Dermis blood vessel endothelial cell (primary cell): ENCODE measurements around the gene ZNF613. TPM values are rescaled to one million over a fixed set of nuclear protein-coding genes. Genes with fewer than 3 reads are reported as not detected.
A peak's percentile ranks its signal among the peaks of the same experiment; 100 is the strongest.
"Not testable (repeated sequence)": the region's sequence is repeated elsewhere in the genome, so short reads cannot be mapped to it uniquely, and the experiment has no call there.

Experiments
- DNase-seq: peaks from one replicate; pipeline ENCODE4 v3.0.0; 2010
- total RNA-seq: library from RNA; depleted of rRNA; stranded (reverse); fragments of >200 nt; gene quantifications from 2 replicates; pipeline ENCODE4 v1.2.3, GENCODE V29; 2014

ZNF613 gene
- total RNA-seq, 1 donor from 2014 or later: 8.5 TPM

DNA sequence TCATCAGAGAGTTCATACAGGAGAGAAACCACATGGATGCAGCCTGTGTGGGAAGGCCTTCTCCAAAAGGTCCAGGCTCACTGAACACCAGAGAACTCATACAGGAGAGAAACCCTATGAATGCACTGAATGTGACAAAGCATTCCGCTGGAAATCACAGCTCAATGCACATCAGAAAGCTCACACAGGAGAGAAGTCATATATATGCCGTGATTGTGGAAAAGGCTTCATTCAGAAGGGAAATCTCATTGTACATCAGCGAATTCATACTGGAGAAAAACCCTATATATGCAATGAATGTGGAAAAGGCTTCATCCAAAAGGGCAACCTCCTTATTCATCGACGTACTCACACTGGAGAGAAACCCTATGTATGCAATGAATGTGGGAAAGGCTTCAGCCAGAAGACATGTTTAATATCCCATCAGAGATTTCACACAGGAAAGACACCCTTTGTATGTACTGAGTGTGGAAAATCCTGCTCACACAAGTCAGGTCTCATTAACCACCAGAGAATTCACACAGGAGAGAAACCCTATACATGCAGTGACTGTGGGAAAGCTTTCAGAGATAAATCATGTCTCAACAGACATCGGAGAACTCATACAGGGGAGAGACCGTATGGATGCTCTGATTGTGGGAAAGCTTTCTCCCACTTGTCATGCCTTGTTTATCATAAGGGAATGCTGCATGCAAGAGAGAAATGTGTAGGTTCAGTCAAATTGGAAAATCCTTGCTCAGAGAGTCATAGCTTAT is 17.7 kb downstream of the ZNF613 start:
- no peak for DNase-seq

DNA sequence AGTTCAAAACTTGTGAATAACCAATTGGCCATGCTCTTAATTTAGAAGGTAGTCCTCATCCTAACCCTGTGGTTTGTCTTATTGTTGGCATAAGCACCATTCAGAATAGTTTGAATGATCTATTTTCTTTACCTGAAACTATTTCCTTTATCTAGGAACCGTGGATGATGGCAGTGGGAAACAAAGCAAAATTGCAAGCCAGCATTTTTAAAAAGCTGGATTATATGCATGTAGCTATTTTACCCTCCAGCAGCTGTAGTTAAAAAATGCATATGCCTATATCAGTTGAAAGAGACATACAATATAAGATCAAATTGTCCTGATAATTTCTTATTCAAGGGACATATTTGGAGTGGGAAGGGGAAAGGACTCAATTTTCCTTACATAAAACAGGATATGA is 19.3 kb downstream of the ZNF613 start:
- no peak for DNase-seq

DNA sequence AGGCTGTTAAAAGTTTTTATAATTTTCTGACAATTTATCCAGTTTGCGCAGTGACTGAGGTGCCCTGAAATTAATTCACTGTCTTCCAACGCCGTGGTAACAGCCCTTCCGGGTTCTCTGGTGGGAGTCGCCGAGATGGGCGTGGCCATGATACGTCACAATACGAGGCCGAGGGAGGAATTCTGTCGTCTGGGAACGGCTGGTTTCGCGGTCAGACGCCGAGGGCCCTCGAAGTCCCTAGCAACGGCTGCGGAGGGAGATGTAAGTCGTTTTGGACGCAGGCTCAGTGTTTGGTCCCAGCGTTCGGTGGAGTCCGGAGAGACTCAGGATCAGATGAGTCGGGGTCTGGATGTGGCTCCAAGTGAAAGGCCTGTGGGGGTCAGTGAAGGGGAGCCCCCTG is 21.7 kb downstream of the ZNF613 start:
- DNase-seq: peak; percentile 5

DNA sequence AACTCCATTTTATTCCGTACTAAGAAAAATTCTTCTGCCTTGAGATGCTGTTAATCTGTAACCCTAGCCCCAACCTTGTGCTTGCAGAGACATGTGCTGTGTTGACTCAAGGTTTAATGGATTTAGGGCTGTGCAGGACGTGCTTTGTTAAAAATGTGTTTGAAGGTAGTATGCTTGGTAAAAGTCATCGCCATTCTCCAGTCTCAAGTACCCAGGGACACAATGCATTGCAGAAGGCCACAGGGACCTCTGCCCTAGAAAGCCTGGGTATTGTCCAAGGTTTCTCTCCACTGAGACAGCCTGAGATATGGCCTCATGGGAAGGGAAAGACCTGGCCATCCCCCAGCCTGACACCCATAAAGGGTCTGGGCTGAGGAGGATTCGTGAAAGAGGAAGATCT is 30.6 kb downstream of the ZNF613 start:
- not testable (repeated sequence) for DNase-seq

DNA sequence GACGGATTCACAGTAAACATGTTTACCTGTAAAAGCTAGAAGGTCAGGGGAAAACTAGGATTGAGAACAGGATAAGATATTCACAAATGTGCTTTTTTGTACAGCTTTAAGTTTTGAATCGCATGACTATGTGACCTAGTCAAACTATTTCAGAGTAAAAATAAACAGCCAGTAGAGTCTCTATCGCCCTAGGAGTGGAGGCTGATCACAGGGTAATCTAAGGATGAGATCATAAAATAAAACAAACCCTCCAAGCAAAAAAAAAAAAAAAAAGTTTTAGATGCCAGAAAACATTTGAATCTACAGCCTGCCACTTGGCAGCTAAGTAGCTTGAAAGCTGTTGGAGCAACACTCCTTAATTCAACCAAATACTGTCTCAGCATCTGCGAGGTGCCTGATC is 32.5 kb downstream of the ZNF613 start:
- DNase-seq: no peak

DNA sequence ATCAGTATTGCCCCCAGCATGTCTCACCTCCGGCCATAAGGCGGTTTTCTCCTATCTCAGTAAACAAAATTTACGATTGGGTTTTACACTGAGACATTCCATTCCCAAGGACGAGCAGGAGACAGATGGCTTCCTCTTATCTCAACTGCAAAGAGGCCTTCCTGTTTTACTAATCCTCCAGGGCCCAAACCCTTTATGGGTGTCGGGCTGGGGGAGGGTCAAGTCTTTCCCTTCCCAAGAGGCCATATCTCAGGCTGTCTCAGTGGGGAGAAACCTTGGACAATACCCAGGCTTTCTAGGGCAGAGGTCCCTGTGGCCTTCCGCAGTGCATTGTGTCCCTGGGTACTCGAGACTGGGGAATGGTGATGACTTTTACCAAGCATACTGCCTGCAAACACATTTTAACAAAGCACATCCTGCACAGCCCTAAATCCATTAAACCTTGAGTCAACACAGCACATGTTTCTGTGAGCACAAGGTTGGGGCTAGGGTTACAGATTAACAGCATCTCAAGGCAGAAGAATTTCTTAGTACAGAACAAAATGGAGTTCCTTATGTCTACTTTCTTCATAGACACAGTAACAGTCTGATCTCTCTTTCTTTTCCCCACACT is 33.5 kb downstream of the ZNF613 start:
- DNase-seq: not testable (repeated sequence)

DNA sequence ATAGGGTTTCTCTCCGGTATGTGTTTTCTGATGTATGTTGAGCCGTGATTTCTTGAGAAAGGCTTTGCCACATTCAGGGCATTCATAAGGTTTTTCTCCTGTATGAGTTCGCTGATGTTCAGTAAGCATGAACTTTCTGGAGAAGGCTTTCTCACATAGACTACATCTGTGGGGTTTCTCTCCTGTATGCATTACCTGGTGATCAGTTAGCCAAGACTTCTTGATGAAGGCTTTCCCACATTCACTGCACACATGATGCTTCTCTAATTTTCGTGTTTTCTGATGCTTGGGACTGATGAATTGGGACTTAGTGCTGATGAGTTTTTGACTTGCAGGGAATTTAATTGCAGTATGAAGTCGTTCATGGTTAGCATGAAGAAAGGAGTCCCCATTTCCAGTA is 38.3 kb downstream of the ZNF613 start:
- DNase-seq: no peak

DNA sequence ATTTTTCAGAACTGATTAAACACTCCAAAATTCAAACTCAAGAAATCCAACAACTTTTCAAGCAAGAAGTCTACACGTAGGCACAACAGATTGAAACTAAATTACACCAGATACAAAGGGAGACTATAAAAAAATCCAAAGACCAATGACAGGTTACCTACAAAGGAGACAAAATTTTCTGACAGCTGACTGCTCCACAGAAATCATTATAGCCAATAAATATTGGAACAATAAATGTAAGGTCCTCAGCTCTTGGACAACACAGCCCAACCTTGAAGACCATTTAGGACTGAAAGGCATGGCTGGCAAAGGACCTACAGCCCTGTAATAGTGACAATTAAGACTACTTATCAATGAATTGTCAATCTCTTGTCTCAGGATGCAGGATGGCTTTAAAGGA is 43.4 kb downstream of the ZNF613 start:
- no peak for DNase-seq

DNA sequence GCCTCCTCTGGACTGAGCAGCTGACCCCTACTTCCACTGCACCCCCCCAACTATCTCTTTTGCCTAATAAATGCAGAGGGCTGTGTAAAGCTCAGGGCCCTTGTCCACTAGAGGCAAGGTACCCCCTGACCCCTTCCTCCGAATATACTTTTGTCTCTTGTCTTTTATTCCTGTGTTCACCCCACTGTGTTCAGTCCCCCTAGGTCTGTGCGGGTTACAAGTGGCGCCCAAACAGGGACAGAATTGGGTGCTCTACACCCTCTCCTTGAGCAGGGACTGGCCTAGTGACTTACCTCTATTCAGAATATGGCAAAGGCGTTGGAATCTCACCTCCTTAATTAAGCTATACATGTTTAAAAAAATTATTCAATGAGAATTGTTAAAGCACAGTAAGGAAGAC is 44.4 kb downstream of the ZNF613 start:
- DNase-seq: peak; percentile 19

DNA sequence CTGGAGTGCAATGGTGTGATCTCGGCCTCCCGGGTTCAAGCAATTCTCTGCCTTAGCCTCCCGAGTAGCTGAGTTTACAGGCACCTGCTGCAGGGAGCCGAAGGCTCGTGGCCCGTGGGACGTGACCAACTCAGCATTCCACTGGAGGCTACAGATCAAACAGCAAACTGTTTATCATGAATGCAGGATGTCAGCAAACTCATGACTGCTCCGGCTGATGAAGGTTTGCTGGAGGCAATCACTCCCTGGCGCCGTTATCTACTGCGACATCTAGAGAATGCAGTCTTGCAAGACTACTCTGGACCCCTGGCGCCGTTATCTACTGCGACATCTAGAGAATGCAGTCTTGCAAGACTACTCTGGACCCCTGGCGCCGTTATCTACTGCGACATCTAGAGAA is 48.5 kb downstream of the ZNF613 start:
- DNase-seq: not testable (repeated sequence)

DNA sequence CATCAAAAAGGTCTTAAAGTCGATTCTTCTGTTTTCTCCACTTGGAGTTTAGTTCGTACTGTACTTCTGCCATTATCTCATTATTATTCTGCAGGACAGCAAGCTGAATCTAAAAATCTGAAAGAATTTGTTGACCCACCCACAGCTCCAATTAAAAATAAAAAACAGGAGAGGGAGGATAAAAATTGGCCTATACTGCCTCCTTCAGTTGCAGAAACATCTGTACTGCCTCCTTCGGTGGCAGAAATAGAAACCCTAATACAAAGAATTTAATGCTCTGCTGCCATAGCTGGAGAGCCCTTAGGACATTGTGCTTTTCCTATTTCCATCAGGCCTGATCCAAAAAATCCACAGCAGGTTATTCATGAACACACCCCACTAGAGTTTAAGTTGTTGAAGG is 49.6 kb downstream of the ZNF613 start:
- DNase-seq: no peak

DNA sequence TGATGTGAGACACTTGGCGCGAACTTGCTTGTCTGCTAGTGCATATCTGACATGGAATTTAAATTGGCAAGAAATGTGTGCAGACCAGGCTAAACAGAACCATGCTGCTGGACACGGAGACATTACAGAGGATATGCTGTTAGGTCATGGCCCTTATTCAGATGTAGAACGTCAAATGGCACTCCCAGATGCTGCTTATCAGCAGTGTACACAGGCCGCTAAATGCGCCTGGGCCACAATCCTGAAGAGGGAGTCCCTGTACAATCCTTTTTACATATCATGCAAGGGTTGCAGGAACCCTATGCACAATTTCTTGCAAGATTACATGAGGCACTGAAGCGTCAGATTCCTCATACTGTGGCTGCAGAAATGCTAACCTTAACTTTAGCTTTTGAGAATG is 50.1 kb downstream of the ZNF613 start:
- DNase-seq: no peak

DNA sequence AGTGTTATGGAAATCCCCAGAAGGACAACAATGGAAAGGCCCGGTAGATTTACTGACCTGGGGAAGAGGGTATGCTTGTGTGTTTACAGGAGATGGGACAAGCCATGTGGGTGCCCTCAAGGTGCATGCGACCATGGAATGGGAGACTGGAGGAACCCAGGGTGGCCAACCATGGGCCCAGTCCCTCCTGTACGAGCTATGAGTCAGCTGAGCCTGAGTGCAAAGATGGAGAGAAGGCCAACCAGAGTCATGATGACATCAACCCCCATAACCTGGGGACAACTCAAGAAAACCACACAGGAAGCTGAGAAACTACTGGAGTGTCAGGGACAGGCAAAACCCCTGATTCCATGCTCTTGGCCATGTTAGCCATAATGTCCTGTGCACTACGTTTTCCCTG is 51.6 kb downstream of the ZNF613 start:
- DNase-seq: no peak

DNA sequence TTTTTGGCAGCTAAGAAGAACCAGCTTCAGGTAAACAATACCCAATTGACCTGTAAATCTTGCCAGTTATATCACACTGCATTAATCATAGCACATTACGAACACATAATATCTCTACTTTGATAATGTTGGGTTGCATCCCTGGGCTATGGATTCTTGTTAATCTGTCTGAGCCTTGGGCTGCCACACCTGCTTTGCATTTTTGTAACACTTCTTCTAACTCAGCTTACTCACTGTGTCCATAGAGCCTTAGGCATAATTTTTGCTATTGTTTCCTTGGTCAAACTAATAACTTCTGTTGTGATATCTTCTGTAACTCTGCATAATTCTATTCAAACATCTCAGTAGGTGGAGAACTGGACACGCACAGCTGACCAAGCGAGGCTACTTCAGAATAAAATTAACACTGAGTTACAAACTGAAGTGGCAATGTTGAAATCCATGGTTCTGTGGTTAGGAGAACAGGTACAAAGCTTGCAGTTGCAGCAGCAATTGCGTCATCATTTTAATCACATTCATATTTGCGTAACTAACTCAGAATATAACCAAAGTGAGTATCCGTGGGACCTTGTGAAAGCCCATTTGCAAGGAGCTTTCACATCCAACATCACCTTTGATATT is 53.0 kb downstream of the ZNF613 start:
- DNase-seq: no peak

DNA sequence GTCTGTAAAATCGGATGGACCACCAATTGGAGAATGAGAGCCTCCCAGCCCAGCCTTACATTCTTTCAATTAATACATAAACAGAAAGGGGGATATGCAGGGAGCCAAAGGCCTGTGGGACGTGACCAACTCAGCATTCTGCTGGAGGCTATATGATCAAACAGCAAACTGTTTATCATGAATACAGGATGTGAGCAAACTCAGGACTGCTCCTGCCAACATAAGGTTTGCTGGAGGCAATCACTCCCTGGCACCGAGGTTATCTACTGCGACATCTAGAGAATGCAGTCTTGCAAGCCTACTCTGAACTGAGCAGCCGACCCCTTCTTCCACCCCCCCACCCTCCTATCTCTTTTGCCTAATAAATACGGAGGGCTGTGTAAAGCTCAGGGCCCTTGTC is 53.7 kb downstream of the ZNF613 start:
- DNase-seq: not testable (repeated sequence)

DNA sequence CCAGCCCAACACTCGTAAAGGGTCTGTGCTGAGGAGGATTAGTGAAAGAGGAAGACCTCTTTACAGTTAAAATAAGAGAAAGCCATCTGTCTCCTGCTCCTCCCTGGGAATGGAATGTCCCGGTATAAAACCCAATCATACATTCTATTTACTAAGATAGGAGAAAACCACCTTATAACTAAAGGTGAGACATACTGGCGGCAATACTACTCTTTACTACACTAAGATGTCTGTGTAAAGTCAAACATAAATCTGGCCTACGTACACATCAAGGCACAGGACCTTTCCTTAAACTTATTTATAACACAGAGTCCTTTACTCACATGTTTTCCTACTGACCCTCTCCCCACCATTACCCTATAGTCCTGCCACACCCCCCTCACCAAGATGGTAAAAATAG is 56.1 kb downstream of the ZNF613 start:
- no peak for DNase-seq

DNA sequence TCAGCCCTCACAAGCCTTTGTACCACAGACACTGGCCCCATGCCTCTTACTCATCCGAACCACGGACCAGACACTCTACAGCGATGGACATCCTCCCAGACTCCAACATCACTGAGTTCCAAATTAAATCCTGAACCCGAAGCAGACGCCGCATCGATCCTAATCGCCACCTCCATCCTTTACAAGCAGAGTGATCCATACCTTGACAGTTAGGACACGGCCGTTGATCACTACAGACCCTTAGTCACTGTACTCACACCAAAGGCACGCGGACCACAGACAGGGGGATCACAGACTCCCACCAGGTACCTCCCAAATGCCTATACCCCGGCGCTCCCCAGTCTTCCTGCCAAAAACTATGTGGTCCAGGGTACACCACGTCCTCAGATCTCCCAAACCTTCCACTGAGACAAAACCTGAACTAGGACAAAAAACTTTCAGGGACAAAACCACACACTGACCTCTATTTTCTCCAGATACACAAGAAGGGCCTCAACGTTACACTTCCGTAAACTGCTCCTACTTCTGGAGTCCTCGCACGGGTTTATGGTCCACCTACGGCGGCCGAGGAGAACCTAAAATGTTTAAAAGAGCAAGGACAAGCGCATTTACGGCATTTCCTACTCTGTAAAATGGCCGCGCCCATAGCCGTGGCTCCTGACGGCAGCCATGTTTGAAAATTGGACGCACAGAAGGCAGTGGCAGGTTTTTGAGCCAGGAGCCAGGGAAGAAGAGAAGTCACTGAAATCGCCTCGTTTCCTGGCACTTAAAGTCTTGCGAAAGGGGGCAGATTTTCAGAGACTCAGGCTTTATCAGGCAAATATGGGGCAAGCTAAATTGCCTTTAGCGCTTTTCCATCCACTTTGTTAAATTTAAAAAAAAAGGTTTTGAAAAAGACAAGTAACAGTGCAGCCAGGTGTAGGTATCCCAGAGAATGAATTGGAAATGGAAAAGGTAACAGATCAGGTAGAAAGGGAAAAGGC is 59.3 kb downstream of the ZNF613 start, which contains the start of gene ZNF350:
ZNF350 (minus strand) TSS at position 532 of the 983 bp plus-strand sequence. CDS start 12,480 bp downstream, outside the sequence.
- peak; percentile 98 for DNase-seq

DNA sequence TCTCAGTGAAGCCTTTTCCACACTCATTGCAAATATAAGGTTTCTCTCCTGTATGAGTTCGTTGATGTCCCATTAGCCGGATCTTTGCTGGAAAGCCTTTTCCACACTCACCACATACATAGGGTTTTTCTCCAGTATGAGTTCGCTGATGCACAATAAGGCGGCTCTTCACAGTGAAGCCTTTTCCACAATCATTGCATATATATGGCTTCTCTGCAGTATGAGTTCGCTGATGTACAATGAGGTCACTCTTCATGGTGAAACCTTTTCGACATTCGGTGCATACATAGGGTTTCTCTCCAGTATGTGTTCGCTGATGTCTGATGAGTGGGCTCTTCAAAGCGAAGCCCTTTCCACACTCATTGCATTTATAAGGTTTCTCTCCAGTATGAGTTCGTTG is 66.2 kb downstream of the ZNF613 start:
- DNase-seq: no peak

DNA sequence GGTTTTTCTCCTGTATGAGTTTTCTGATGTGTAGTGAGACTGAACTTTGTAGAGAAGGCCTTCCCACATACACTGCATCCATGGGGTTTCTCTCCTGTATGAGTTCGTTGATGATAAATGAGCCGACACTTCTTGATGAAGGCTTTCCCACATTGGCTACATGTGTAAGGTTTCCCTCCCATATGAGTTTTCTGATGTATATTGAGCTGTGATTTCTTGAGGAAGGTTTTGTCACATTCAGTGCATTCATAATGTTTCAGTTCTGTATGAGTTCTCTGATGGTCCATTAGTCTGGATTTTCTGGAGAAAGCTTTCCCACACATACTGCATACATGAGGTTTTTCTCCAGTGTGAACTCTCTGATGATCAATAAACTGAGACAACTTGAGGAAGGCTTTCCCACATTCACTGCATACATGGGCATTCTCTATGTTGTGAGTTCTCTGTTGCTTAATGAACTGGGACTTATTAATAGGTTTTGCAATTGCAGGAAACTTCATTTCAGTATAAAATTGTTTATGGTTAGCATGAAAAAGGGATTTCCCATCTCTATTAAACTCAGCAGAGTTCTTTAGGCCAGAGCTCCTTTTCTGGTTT is 66.9 kb downstream of the ZNF613 start:
- no peak for DNase-seq
